Activated CD4-positive, alpha-beta T cell treated with anti-CD3 and anti-CD28 coated beads, Interleukin-2, amount 10 ng/mL, durations not matched to agents 24 days and 14 days (primary cell): ENCODE results near the gene CENPX. TPM values are rescaled to one million over a fixed set of nuclear protein-coding genes. Genes with fewer than 3 reads are reported as not detected.

Source experiments
- DNase-seq: peaks from one replicate; pipeline ENCODE4 v3.0.0; 2022
- H3K27ac Mint-ChIP-seq: one replicate; pipeline ENCODE4 v1.8.0; 2022; ENCODE audit warnings: mild to moderate bottlenecking, mixed read lengths
- H3K27me3 Mint-ChIP-seq: one replicate; pipeline ENCODE4 v1.8.0; 2022; ENCODE audit warnings: mixed read lengths
- H3K36me3 Mint-ChIP-seq: one replicate; pipeline ENCODE4 v1.8.0; 2022; ENCODE audit warnings: low read depth, mild to moderate bottlenecking, mixed read lengths
- H3K4me1 Mint-ChIP-seq: one replicate; pipeline ENCODE4 v1.8.0; 2021; ENCODE audit warnings: mixed read lengths
- H3K4me3 Mint-ChIP-seq: one replicate; pipeline ENCODE4 v1.8.0; 2022; ENCODE audit warnings: mild to moderate bottlenecking, moderate library complexity, mixed read lengths
- H3K9me3 Mint-ChIP-seq: one replicate; pipeline ENCODE4 v1.8.0; 2021; ENCODE audit warnings: mixed read lengths
- intact Hi-C: fragments of 100-400 bp; cut with micrococcal nuclease; formaldehyde crosslinking; loops from one replicate; pipeline ENCODE4 v1.15.1; 2023
- total RNA-seq: library from RNA; stranded (reverse); gene quantifications from 2 replicates; pipeline ENCODE4 v1.2.3, GENCODE V29; 2022

The CENPX gene
- total RNA-seq, 1 donor from 2014 or later, result 123 TPM

GRCh38 chr17:82011617-82012187 is 11.0 kb downstream of the CENPX start:
- no peaks in the 10 kb centered on the region for H3K27me3 Mint-ChIP-seq
- H3K36me3 Mint-ChIP-seq, result no peaks in the 10 kb centered on the region
- no peaks in the 10 kb centered on the region for H3K9me3 Mint-ChIP-seq
- intact Hi-C loops, result no loop called here
- no peaks in the 10 kb centered on the region for H3K4me1 Mint-ChIP-seq
- H3K27ac Mint-ChIP-seq, result no peak overlapping the region
- no peak for DNase-seq
- H3K4me3 Mint-ChIP-seq, result no peak overlapping the region

GRCh38 chr17:82010575-82011525 is 11.8 kb downstream of the CENPX start:
- Mint-ChIP-seq H3K27ac (no peak overlapping the region), H3K4me1 (no peaks in the 10 kb centered on the region), H3K27me3 (no peaks in the 10 kb centered on the region), H3K9me3 (no peaks in the 10 kb centered on the region), H3K36me3 (no peaks in the 10 kb centered on the region), H3K4me3 (no peak overlapping the region)
- DNase-seq, result no peak
- intact Hi-C loops, result no loop called here

- intact Hi-C loops, result no loop called here
- no peak overlapping the region for H3K4me3 Mint-ChIP-seq
- H3K9me3 Mint-ChIP-seq, result no peaks in the 10 kb centered on the region
- no peaks in the 10 kb centered on the region for H3K27me3 Mint-ChIP-seq
- no peak for DNase-seq
- H3K4me1 Mint-ChIP-seq, result no peaks in the 10 kb centered on the region
- H3K27ac Mint-ChIP-seq, result no peak overlapping the region
- H3K36me3 Mint-ChIP-seq, result no peaks in the 10 kb centered on the region
Measured at GRCh38 chr17:82009413-82009812, 13.3 kb downstream of the CENPX start.

GRCh38 chr17:82008941-82009405 is 13.7 kb downstream of the CENPX start:
- no peaks in the 10 kb centered on the region for H3K36me3 Mint-ChIP-seq
- no peak overlapping the region for H3K4me3 Mint-ChIP-seq
- no peaks in the 10 kb centered on the region for H3K9me3 Mint-ChIP-seq
- no peak overlapping the region for H3K27ac Mint-ChIP-seq
- no peak for DNase-seq
- H3K4me1 Mint-ChIP-seq, result no peaks in the 10 kb centered on the region
- no peaks in the 10 kb centered on the region for H3K27me3 Mint-ChIP-seq
- intact Hi-C loops, result no loop called here

GRCh38 chr17:82008258-82008940 is 14.3 kb downstream of the CENPX start:
- intact Hi-C loops, result no loop called here
- no peak overlapping the region for H3K27ac Mint-ChIP-seq
- no peaks in the 10 kb centered on the region for H3K36me3 Mint-ChIP-seq

GRCh38 chr17:82007495-82008257 is 15.0 kb downstream of the CENPX start:
- no peaks in the 10 kb centered on the region for H3K36me3 Mint-ChIP-seq
- intact Hi-C loops, result no loop called here
- no peaks in the 10 kb centered on the region for H3K9me3 Mint-ChIP-seq
- H3K4me3 Mint-ChIP-seq, result no peak overlapping the region
- H3K27me3 Mint-ChIP-seq, result no peaks in the 10 kb centered on the region
- no peaks in the 10 kb centered on the region for H3K4me1 Mint-ChIP-seq
- DNase-seq, result no peak
- H3K27ac Mint-ChIP-seq, result no peak overlapping the region

More at GRCh38 chr17:82008258-82008940, 14.3 kb downstream of the CENPX start:
- H3K9me3 Mint-ChIP-seq, result no peaks in the 10 kb centered on the region
- no peaks in the 10 kb centered on the region for H3K4me1 Mint-ChIP-seq
- no peaks in the 10 kb centered on the region for H3K27me3 Mint-ChIP-seq
- DNase-seq, result no peak
- no peak overlapping the region for H3K4me3 Mint-ChIP-seq

GRCh38 chr17:82007228-82007494 is 15.5 kb downstream of the CENPX start:
- H3K9me3 Mint-ChIP-seq, result no peaks in the 10 kb centered on the region

GRCh38 chr17:82006468-82007227 is 16.0 kb downstream of the CENPX start:
- Mint-ChIP-seq H3K36me3 (no peaks in the 10 kb centered on the region), H3K9me3 (no peaks in the 10 kb centered on the region), H3K4me1 (no peaks in the 10 kb centered on the region), H3K4me3 (no peak overlapping the region), H3K27me3 (no peaks in the 10 kb centered on the region), H3K27ac (no peak overlapping the region)
- DNase-seq, result no peak
- intact Hi-C loops, result no loop called here

More at GRCh38 chr17:82007228-82007494, 15.5 kb downstream of the CENPX start:
- no peak for DNase-seq
- H3K27ac Mint-ChIP-seq, result no peak overlapping the region
- no peaks in the 10 kb centered on the region for H3K4me1 Mint-ChIP-seq
- H3K4me3 Mint-ChIP-seq, result no peak overlapping the region
- H3K27me3 Mint-ChIP-seq, result no peaks in the 10 kb centered on the region
- intact Hi-C loops, result no loop called here
- H3K36me3 Mint-ChIP-seq, result no peaks in the 10 kb centered on the region

- DNase-seq, result no peak
- Mint-ChIP-seq H3K36me3 (no peaks in the 10 kb centered on the region), H3K27ac (no peak overlapping the region), H3K4me3 (no peak overlapping the region), H3K9me3 (no peaks in the 10 kb centered on the region), H3K27me3 (no peaks in the 10 kb centered on the region), H3K4me1 (no peaks in the 10 kb centered on the region)
- intact Hi-C loops, result no loop called here
Measured at GRCh38 chr17:82005701-82006348, 16.9 kb downstream of the CENPX start.

GRCh38 chr17:82004517-82005455 is 17.9 kb downstream of the CENPX start:
- Mint-ChIP-seq H3K4me1 (no peaks in the 10 kb centered on the region), H3K27me3 (no peaks in the 10 kb centered on the region), H3K4me3 (no peak overlapping the region), H3K27ac (no peak overlapping the region), H3K36me3 (no peaks in the 10 kb centered on the region), H3K9me3 (no peaks in the 10 kb centered on the region)
- intact Hi-C loops, result no loop called here
- no peak for DNase-seq

- DNase-seq, result no peak
- Mint-ChIP-seq H3K9me3 (no peaks in the 10 kb centered on the region), H3K4me3 (no peak overlapping the region), H3K27me3 (no peaks in the 10 kb centered on the region), H3K27ac (no peak overlapping the region), H3K36me3 (no peaks in the 10 kb centered on the region), H3K4me1 (no peaks in the 10 kb centered on the region)
- intact Hi-C loops, result no loop called here
Measured at GRCh38 chr17:82003411-82004381, 19.0 kb downstream of the CENPX start.
